HG03139 (cell line): ENCODE measurements around the gene MRTFA.

ENCODE experiments used
- ATAC-seq: cut with Tn5 transposase; IDR thresholded peaks from one replicate; pipeline ENCODE4 v1.9.1; 2021; ENCODE audit not compliant: unreplicated experiment

MRTFA gene

GRCh38 chr22:40472579-40472978 lies 163.9 kb downstream of the MRTFA start:
- ATAC-seq = no peak

DNA sequence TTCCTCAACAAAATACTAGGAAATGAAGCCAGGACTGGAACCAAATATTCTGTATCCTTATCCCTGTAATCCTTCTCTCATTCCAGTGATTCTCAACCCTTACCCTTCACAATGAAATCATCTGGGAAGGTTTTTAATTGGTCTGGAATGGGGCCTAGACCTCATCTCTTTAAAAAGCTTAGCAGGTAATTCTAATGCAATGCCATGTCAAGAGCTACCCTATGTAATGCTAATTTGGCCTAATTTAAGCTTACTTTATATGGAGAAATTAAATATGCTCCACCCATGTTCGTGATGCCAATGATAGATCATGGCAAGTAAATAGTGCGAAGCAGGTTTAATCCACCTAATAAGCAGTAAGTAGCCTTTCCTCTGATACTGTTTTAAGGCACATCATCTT lies 164.5 kb downstream of the MRTFA start:
- ATAC-seq = no peak

DNA sequence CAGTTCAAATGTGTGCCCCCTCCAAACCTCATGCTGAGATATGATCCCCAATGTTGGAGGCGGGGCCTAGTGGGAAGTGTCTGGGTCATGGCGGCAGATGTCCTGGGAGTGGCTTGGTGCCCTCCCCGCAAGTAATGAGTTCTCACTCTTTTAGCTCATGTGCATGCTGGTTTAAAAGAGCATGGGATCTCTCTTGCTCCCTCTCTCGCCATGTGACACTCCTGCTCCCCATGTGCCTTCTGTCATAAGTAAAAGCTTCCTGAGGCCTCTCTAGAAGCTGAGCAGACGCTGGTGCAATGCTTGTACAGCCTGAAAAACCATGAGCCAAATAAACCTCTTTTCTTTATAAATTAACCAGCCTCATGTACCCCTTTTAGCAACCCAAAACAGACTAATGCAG lies 167.3 kb downstream of the MRTFA start:
- ATAC-seq = no peak

DNA sequence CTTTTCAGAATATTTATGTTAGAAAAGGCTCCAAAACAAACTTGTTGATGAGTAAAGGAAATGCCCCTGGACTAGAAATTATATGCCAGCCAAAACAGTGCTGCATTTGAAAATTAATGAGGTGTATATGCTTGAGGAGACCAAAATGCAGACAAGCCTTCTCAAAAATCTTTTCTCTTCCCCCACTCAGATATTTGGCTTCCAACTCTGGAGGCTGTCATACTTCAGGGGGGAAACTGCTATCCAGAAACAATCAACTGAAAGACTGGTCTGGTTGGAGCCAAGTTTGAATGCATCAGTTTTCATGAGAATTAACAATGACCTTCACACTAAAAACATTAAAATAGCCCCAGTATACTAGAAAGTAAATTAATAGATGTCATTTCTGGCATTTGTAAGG lies 167.9 kb downstream of the MRTFA start:
- no peak for ATAC-seq

- no peak for ATAC-seq
Measured at GRCh38 chr22:40466976-40467375, 169.5 kb downstream of the MRTFA start.

GRCh38 chr22:40463683-40464082 lies 172.8 kb downstream of the MRTFA start:
- ATAC-seq = no peak

GRCh38 chr22:40463017-40463631 lies 173.4 kb downstream of the MRTFA start:
- ATAC-seq = no peak

- no peak for ATAC-seq
Measured at GRCh38 chr22:40462195-40462984, 174.1 kb downstream of the MRTFA start.

DNA sequence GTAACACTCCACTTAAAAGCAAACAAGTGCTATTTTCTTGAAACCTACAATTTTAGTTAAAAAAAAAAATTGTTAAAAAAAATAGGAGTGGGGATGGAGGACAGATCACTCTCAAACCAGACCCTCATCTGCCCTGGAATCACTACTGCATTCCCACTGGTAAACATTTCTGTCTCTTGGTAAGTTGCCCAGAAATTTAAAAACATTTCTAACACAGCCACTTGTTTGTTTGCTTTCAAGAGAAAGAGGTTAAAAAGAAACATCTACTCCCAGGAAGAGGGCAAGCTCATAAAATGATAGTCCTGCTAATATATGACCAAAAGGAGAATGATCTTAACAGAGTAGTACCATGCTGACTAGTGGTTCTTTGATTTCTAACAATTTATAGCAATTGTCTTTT lies 182.8 kb downstream of the MRTFA start:
- ATAC-seq = no peak

GRCh38 chr22:40452730-40453487 lies 183.6 kb downstream of the MRTFA start:
- ATAC-seq = no peak

- no peak for ATAC-seq
Measured at GRCh38 chr22:40451210-40451609, 185.3 kb downstream of the MRTFA start.

GRCh38 chr22:40450616-40451015 lies 185.9 kb downstream of the MRTFA start:
- ATAC-seq = no peak

- no peak for ATAC-seq
Measured at GRCh38 chr22:40449676-40450035, 186.9 kb downstream of the MRTFA start.

GRCh38 chr22:40446203-40446602 lies 190.3 kb downstream of the MRTFA start:
- ATAC-seq = no peak

DNA sequence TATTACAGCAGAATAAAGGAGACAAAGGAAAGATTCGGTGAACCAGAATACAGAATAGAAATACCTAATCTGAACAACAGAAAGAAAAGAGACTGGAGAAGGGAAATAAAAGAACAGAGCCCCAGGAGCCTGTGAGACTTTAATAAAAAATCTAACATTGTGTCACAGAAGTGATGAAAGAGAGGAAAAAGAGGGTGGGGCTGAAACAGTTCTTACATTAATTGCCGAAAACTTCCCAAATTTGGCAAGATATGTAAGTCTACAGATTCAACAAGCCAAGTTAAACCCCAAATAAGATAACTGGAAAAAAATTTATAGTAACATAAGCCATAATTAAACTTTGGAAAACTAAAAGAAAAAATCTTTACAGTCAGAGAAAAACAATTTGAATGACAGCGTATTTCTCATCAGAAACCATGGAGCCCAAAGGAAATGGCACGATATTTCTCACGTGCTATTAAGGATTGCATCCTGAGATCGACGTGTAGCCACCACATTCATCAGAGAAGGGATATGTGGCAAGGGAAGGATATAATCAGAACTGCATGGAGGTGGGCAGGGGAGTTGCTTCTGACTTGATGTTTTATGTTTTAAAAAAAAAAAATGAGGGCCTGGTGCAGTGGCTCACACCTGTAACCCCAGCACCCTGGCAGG lies 192.2 kb downstream of the MRTFA start:
- no peak for ATAC-seq

- ATAC-seq = no peak
Measured at GRCh38 chr22:40443732-40444131, 192.8 kb downstream of the MRTFA start.

DNA sequence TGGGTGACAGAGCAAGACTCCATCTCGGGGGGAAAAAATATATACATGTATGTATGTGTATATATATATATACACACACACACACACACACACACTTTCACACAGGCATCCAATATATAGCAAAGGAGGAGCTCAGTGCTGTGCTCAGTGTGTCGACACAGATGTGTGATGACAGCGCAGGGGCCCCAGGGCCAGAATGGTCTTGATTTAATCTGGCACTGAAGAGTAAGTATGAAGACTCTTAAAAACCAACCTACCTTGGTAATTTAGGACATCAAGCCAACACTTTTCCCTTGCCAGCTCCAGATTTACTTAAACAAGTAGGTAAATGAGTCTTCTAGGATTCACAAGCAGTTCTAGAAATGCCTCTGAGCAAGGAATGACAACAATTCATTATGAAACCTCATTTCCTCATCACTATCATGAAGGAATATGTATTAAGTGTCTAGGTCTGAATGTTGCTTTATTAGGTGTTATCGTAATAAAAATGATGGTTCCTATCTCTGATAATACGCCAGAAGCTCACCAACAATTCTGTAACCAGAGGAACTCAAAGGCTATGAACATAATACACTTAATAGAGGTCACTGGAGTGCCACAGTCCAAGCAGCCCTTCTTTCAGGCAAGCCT lies 194.6 kb downstream of the MRTFA start:
- ATAC-seq = no peak

GRCh38 chr22:40436505-40437431 lies 199.8 kb downstream of the MRTFA start:
- peak; percentile 55 for ATAC-seq

GRCh38 chr22:40434745-40435144 lies 201.8 kb downstream of the MRTFA start:
- no peak for ATAC-seq

GRCh38 chr22:40434106-40434505 lies 202.4 kb downstream of the MRTFA start:
- no peak for ATAC-seq
